T-helper 9 cell (primary cell): ENCODE results near the gene UCHL5.
A peak's percentile ranks its signal among the peaks of the same experiment; 100 is the strongest.
"Not testable (repeated sequence)": the region's sequence is repeated elsewhere in the genome, so short reads cannot be mapped to it uniquely, and the experiment has no call there.

Source experiments
- DNase-seq: peaks from one replicate; pipeline ENCODE4 v3.0.0-alpha.2; 2020

The UCHL5 gene

GRCh38 chr1:193062698-193063463 lies 3.7 kb upstream of the UCHL5 start:
- no peak for DNase-seq

GRCh38 chr1:193060938-193061337 lies 1.8 kb upstream of the UCHL5 start:
- DNase-seq = no peak

GRCh38 chr1:193060406-193060805 lies 1.2 kb upstream of the UCHL5 start:
- DNase-seq = no peak

- DNase-seq = no peak
Measured at GRCh38 chr1:193060115-193060403, 899 bp upstream of the UCHL5 start.

- peak; percentile 16 for DNase-seq
Measured at GRCh38 chr1:193058529-193059281, 455 bp downstream of the UCHL5 start.

- DNase-seq = no peak
Measured at GRCh38 chr1:193054169-193054675, 4.9 kb downstream of the UCHL5 start.

- not testable (repeated sequence) for DNase-seq
Measured at GRCh38 chr1:193048913-193049312, 10.2 kb downstream of the UCHL5 start.

- DNase-seq = no peak
Measured at GRCh38 chr1:193042766-193043691, 16.1 kb downstream of the UCHL5 start.

- no peak for DNase-seq
Measured at GRCh38 chr1:193040011-193040410, 19.1 kb downstream of the UCHL5 start.

GRCh38 chr1:193036337-193037047 lies 22.7 kb downstream of the UCHL5 start:
- no peak for DNase-seq

GRCh38 chr1:193033610-193034009 lies 25.6 kb downstream of the UCHL5 start:
- no peak for DNase-seq

GRCh38 chr1:193032643-193033427 lies 26.3 kb downstream of the UCHL5 start:
- not testable (repeated sequence) for DNase-seq

GRCh38 chr1:193031431-193031830 lies 27.7 kb downstream of the UCHL5 start:
- no peak for DNase-seq

- DNase-seq = no peak
Measured at GRCh38 chr1:193030280-193030679, 28.9 kb downstream of the UCHL5 start.

GRCh38 chr1:193025218-193025617 lies 33.9 kb downstream of the UCHL5 start:
- no peak for DNase-seq

GRCh38 chr1:193019442-193020026 lies 39.6 kb downstream of the UCHL5 start:
- no peak for DNase-seq

- DNase-seq = no peak
Measured at GRCh38 chr1:193016788-193017187, 42.4 kb downstream of the UCHL5 start.

- DNase-seq = no peak
Measured at GRCh38 chr1:193014400-193014799, 44.8 kb downstream of the UCHL5 start.

GRCh38 chr1:193013707-193014106 lies 45.5 kb downstream of the UCHL5 start:
- DNase-seq = no peak

- no peak for DNase-seq
Measured at GRCh38 chr1:193013005-193013404, 46.2 kb downstream of the UCHL5 start.

GRCh38 chr1:193011406-193011805 lies 47.8 kb downstream of the UCHL5 start:
- DNase-seq = no peak
